ENCODE measurements around the gene PIGO. TPM values are rescaled to one million over a fixed set of nuclear protein-coding genes. Genes with fewer than 3 reads are reported as not detected.
A peak's percentile ranks its signal among the peaks of the same experiment; 100 is the strongest.

Gene PIGO
- total RNA-seq (2014; rRNA removed; shearing (Covaris generic); ENCODE audit: low replicate concordance) = 15.8 and 25.2 TPM in 2 replicates

DNA sequence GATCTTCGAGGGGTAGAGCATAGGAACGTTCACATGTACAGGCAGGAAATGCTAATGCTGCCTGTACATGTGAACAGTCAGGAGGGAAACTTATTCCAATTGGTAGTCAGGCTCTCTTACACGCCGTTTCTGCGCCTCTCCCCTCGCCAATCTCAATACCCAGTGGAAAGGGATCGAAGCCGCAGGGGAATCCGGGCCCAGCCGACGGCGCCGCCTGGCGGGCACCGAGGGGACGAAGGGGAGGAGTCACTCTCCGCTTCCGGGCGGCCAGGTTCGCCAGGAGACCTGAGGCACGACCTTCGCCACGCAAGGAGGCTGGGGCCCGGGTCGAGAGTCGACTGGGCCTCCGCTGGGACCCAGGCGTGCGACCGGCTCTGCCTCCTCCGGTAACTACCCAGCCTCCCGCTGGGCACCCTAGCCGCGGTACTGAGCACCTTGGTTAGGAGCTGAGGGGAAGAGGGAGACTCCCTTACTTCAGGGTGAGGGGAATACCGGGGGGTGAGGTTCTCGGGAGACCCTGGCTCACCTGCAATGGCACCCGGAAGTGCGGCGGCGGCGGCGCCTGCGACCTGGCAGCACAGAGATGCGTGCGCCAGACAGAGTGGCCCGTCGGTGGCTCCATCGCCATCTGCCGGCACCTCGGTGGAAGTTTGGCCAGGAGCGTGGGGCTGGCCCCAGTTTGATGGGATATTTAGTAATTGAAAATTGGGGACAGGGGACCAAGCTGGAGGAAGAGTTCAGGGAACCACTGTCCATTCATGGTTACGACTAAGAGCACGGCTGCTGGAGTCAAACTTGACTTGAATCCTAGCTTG lies at the start of gene PIGO:
TSS of gene PIGO (minus strand) at position 557 of the 815 bp plus-strand sequence. CDS start 1,026 bp downstream, outside the sequence.
- peak; percentile 86 for DNase-seq (ENCODE audit: low read depth)
- in situ Hi-C loops (cut with HindIII; ENCODE audit: low pct_unique_long_range_greater_than_20kb, low sequenced_read_pairs) = no loop called here

DNA sequence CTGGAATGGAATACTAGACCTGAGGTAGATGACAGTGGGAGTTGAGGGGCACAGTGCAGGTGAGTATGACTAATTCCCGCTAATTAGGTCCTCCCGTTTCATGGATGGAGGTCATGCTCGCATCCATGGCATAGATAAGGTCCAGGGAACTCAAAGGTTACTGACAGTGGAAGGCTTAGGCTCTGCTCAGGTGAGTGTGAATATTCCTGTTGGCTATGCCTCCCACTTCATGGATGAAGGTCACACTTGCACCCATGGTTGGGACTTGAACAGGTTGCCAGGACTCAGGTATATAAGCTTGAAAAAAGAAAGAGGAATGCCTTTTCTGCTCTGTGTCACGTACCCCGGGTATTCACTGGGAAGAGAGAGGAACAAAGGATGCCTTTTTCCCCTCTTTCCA lies 45.6 kb upstream of the PIGO start:
- DNase-seq (ENCODE audit: low read depth) = no peak
- in situ Hi-C loops (cut with HindIII; ENCODE audit: low pct_unique_long_range_greater_than_20kb, low sequenced_read_pairs) = no loop called here

DNA sequence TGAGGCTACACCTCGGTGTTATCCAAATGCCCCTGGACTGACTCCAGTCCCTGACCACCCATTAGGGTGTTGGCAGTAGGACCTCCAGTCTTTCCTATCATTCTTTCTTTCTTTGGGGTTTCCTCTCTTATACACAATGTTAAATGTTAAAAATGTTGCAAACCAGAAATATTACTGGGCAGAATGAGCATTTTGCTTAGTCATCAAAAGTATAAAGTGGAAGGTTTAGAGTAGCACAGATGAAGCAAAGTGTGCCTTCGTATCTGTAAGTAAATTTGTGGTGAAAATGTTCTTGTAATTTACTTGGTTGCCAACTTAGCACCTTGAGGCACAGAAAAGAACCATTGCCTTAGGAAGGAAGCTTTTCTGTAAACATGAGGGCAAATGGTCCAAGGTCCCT lies 43.7 kb upstream of the PIGO start:
- DNase-seq (ENCODE audit: low read depth) = no peak
- in situ Hi-C loops (cut with HindIII; ENCODE audit: low pct_unique_long_range_greater_than_20kb, low sequenced_read_pairs) = no loop called here

GRCh38 chr9:35136866-35137265 lies 40.5 kb upstream of the PIGO start:
- no peak for DNase-seq (ENCODE audit: low read depth)
- in situ Hi-C loops (cut with HindIII; ENCODE audit: low pct_unique_long_range_greater_than_20kb, low sequenced_read_pairs) = no loop called here

- in situ Hi-C loops (cut with HindIII; ENCODE audit: low pct_unique_long_range_greater_than_20kb, low sequenced_read_pairs) = no loop called here
- no peak for DNase-seq (ENCODE audit: low read depth)
Measured at GRCh38 chr9:35135988-35136387, 39.6 kb upstream of the PIGO start.

GRCh38 chr9:35134920-35135319 lies 38.5 kb upstream of the PIGO start:
- in situ Hi-C loops (cut with HindIII; ENCODE audit: low pct_unique_long_range_greater_than_20kb, low sequenced_read_pairs) = no loop called here
- DNase-seq (ENCODE audit: low read depth) = no peak

- DNase-seq (ENCODE audit: low read depth) = peak; percentile 72
- in situ Hi-C loops (cut with HindIII; ENCODE audit: low pct_unique_long_range_greater_than_20kb, low sequenced_read_pairs) = no loop called here
Measured at GRCh38 chr9:35116898-35117551, 20.6 kb upstream of the PIGO start.

DNA sequence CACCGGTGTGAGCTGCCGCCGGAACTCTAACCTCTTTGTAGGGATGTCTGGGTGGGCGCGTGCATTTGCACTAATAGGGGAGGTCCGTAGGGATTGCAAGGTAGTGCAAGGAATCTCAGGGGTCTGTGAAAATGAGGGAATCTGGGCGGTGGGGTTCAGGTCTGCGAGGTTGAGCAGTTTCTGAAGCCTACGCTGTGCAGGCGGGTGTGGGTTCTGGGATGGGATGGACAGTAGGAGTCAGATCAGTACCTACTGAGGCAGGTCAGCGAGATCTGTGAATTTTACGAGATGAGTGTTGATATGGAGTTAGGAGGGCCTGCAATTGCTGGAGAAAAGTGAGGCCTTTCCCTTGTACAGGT lies 20.1 kb upstream of the PIGO start:
- DNase-seq (ENCODE audit: low read depth) = no peak
- in situ Hi-C loops (cut with HindIII; ENCODE audit: low pct_unique_long_range_greater_than_20kb, low sequenced_read_pairs) = no loop called here

DNA sequence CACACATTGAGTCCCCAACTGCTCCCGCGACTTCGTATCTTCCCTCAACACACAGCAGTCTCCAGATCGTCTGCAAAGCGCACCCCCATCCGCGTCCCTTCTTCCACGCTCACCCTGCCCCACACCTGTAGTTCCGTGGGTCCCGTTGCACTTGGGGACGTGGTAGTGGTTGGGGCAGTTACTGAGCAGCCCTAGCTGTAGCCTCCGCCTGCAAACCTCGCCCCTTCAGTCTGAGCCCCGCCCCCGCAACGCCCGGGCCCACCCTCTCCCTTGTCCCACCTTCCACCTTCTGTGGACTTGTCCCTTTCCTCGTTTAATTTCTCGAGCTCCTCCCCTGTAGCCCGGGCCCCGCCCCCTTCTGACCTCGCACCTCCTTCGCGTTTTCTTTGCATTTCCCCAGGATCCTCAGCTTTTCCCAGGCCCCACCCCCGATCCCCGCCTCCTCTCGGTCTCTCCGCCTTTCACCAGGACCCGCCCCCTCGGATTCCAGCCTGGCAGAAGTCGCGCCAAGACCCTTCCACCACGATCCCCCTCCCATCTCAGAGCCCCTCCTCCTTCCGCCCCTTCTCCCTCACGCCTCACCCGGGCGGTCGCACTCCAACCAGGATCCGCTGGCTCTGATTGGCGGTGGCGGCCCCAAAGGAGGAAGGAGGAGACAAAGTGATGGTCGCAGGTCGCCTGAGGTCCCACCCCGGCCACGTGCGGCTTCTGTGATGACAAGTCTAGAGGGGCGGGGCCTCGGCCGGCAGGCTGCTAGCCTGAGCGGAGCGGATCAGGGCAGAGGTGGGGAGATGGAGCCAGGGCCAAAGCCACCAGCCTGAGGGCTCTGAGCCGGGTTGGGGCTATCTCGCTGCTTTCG lies 19.5 kb upstream of the PIGO start, which contains the start of gene ATOSB:
TSS of gene ATOSB (minus strand) at position 183 of the 859 bp plus-strand sequence. CDS start 7,588 bp downstream, outside the sequence.
- peak; percentile 99 for DNase-seq (ENCODE audit: low read depth)
- in situ Hi-C loops (cut with HindIII; ENCODE audit: low pct_unique_long_range_greater_than_20kb, low sequenced_read_pairs) = no loop called here

- in situ Hi-C loops (cut with HindIII; ENCODE audit: low pct_unique_long_range_greater_than_20kb, low sequenced_read_pairs) = no loop called here
- DNase-seq (ENCODE audit: low read depth) = peak; percentile 38
Measured at GRCh38 chr9:35114840-35115628, 18.6 kb upstream of the PIGO start.

DNA sequence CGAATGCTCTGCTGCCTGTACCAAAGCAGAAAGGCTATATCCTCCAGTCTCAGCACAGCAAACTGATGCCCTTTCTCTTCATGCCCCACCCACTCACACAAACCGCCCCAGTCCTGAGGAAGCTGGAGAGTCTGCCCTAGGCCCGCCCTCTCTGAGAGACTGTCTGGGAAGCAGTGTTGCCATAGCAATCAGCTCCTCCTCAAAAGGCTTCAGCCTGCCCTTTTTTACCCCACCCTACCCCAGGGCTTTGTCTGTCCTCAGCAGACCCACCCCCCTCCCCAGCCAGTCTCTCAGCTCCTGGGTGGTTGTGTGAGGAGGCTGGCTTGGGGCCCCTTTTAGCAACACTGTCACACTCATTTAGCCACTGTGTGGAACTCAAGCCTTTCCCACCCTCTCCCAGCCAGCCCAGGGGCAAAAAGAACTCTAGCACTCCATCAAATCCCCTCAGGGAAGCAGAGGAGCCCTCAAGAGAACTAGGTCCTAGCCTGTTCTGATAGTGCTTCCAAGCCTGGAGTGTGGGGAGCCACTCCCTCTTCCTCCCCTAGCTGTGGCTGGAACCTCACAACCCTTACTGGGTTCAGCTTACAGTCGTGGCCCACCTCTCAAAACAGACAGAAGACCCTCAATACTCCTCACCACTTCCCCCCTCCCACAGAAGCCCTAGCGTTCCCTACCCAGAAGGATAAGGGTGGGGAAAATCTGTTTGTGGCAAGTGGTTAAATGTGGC lies 17.9 kb upstream of the PIGO start:
- in situ Hi-C loops (cut with HindIII; ENCODE audit: low pct_unique_long_range_greater_than_20kb, low sequenced_read_pairs) = no loop called here
- DNase-seq (ENCODE audit: low read depth) = peak; percentile 92

DNA sequence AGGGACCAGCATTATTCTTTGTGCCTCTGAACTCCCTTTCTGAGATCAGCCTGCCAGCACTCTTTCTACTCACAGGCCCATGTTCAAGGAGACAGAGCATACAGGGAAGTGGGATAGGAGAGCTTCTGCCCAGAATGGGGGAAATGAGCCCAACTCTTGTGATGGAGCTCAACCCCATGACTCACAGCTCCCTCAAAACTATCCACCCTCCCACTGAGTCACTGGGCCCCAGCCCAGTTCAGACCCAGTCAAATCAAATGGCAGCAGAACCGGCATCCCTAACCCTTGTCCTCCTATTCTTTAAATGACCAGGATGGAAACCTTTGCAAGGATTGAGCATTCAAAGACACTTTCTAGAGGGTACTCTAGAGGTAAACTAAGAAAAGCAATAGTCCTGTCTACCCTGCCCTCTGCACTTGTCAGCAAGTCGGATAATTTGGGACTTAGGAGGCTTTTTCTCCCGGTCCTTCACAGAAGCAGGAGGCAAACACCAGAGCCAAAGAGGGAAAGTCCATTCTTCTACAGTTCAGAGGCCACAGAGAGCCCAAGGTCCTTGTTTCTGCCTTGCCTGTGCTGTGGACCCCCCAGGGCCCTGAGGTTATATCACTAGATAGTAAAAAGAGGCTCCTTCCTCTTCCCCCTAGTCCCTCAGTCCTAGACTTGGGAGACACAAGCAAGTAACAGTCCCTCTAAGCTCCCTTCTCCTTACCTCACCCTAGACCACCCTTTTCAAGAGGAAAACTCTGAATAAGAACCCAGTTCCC lies 16.0 kb upstream of the PIGO start:
- DNase-seq (ENCODE audit: low read depth) = no peak
- in situ Hi-C loops (cut with HindIII; ENCODE audit: low pct_unique_long_range_greater_than_20kb, low sequenced_read_pairs) = no loop called here

GRCh38 chr9:35111001-35111933 lies 14.9 kb upstream of the PIGO start:
- in situ Hi-C loops (cut with HindIII; ENCODE audit: low pct_unique_long_range_greater_than_20kb, low sequenced_read_pairs) = no loop called here
- peak; percentile 89 for DNase-seq (ENCODE audit: low read depth)

DNA sequence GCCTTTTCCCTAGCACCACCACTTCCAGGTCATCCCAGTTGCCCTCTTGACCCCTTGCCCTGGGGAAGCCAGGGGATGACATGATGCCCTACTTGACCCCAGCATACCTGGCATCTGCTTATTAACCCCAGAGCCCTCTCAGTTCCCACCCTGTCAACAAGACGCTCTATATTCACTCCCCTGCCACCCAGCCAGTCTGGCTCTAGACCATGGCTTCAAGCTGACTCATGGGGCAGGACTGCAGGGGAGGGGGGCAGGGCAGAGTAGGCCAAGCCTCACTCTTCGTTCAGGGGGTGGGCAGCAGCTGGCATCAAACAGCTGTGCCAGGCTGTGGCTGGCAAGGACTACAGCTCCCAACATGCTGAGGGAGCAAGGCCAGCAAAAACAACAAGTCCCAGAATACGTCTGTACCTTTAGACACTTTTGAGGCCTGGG lies 14.0 kb upstream of the PIGO start:
- DNase-seq (ENCODE audit: low read depth) = peak; percentile 29

DNA sequence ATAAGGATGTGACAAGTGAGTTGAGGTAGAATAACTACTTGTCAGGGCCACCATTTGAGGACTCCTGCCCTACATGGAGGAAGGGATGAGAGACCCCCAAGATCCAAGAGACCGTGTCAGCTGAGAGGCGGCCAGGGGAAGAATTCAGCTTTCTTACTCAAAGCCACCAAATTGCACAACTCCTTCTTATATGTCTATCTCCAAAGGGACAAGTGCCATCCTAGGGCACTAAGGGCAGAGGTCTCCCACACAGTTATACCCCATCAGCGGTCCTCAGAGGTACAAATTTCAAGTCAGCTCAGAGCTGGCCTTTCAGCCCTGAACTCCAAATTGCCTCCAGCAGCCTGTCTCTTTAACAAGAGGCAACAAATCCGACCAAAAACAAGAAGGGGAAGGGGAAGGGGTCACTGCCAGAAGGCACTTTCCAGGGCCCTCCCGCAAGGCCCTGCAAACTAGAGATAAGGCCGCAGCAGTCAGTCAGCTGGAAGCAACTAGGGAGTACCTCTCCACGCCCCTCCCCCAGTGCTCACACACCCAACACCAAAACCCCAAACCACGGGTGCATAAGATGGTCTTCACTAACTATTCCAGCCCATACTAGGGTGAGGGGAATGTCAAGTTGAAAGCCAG lies 12.7 kb upstream of the PIGO start:
- in situ Hi-C loops (cut with HindIII; ENCODE audit: low pct_unique_long_range_greater_than_20kb, low sequenced_read_pairs) = no loop called here

More for the DNA sequence above, 14.0 kb upstream of the PIGO start:
- in situ Hi-C loops (cut with HindIII; ENCODE audit: low pct_unique_long_range_greater_than_20kb, low sequenced_read_pairs) = no loop called here

More for the DNA sequence above, 12.7 kb upstream of the PIGO start:
- no peak for DNase-seq (ENCODE audit: low read depth)
